COLO829 (cell line): ENCODE data around the gene RAB11FIP4.
A peak's percentile ranks its signal among the peaks of the same experiment; 100 is the strongest.
"Not testable (repeated sequence)": the region's sequence is repeated elsewhere in the genome, so short reads cannot be mapped to it uniquely, and the experiment has no call there.

ENCODE experiments used
- DNase-seq: peaks from one replicate; pipeline ENCODE4 v3.0.0; 2012; ENCODE audit warnings: low spot score

The RAB11FIP4 gene, protein sequence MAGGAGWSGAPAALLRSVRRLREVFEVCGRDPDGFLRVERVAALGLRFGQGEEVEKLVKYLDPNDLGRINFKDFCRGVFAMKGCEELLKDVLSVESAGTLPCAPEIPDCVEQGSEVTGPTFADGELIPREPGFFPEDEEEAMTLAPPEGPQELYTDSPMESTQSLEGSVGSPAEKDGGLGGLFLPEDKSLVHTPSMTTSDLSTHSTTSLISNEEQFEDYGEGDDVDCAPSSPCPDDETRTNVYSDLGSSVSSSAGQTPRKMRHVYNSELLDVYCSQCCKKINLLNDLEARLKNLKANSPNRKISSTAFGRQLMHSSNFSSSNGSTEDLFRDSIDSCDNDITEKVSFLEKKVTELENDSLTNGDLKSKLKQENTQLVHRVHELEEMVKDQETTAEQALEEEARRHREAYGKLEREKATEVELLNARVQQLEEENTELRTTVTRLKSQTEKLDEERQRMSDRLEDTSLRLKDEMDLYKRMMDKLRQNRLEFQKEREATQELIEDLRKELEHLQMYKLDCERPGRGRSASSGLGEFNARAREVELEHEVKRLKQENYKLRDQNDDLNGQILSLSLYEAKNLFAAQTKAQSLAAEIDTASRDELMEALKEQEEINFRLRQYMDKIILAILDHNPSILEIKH

DNA sequence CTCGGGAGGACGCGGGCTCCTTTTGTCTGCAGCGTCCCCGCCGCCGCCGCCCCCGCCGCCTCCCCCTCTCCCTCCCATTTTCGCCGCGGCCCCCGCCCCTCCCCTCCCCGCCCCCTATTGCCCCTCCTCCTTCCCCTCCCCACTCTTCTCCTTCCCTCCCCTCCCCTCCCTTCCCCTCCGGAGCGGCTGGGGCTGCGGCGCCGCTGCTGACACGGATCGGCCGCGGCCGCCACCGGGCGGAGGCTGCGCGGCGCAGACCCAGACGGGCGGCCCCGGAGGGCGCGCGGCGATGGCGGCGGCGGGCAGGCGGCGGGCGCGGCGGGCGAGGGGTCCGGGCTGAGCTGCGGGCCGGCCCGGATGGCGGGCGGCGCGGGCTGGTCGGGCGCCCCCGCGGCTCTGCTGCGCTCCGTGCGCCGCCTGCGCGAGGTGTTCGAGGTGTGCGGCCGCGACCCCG, at the start of gene RAB11FIP4:
RAB11FIP4 (plus strand) TSS at position 180 of the 454 bp plus-strand sequence; CDS start at position 358, 178 bp downstream.
- DNase-seq = no peak

- not testable (repeated sequence) for DNase-seq
Measured at GRCh38 chr17:31345191-31345747, 46.2 kb upstream of the RAB11FIP4 start.

GRCh38 chr17:31349454-31349853, 42.0 kb upstream of the RAB11FIP4 start:
- no peak for DNase-seq

DNA sequence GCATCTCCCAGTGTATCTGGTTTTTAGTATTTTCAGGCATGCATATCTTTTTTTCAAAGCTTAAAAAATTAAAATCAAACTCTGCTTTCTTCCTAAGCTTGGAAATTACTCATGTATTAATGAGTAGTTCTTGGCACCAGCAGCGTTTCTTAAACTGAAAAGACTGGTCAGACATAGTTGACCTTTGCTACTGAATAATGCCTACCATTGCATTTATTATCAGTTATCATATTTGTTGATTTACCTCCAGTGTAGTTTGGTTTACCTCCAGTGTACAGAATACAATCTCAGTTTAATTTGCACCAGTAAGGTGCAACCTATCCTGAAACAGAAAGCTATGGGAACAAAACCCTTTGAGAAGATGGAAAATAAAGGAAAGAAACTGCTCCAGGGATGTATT, 35.5 kb upstream of the RAB11FIP4 start:
- no peak for DNase-seq

GRCh38 chr17:31357091-31357490, 34.4 kb upstream of the RAB11FIP4 start:
- DNase-seq = no peak

- no peak for DNase-seq
Measured at GRCh38 chr17:31357839-31358394, 33.6 kb upstream of the RAB11FIP4 start.

DNA sequence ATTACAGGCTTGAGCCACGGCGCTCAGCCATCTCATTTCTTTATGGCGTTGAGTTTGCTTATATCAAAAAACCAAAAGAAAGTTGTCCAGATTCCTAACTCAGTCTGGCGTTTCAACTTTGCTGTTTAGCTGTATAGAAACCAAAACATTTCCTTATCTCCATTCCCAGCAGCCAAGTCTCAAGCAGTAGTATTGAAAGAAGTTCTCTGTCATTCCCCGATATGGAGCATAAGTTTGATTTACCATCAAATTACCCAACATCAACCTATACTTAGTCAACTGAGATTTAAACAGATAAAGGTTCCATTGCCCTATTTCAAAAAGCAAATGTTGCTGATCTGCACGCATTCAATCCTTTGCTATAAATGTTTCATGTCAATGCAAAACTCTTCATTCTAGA, 27.5 kb upstream of the RAB11FIP4 start:
- no peak for DNase-seq

GRCh38 chr17:31366088-31366487, 25.4 kb upstream of the RAB11FIP4 start:
- DNase-seq = no peak

- DNase-seq = no peak
Measured at GRCh38 chr17:31369266-31369665, 22.2 kb upstream of the RAB11FIP4 start.

DNA sequence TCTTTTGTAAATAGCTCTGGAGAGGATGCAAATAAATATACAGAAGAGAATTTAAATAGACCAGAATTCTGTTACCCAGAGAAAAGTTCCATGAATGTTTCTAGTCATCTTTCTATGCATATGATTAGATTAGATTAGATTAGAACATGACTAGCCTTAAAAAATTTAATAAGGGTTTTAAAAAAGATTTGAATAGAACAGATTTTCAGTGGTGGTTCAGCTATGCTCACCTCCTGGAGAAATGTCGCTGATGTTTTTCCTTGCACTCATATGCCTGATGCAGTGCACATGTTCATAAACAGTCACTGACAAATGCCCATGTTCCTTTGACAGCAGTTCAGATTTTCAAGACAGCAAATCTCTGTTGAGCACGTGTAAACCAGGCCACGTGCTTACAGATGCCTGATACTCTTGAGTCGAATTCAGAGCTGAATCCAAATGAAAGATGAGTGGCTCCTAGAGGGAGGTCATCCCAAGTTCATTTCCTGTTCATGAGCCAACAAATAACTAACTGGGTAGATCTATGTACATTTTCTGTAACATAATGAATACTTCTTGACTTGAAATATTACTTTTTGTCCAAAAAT, 19.9 kb upstream of the RAB11FIP4 start:
- no peak for DNase-seq

- DNase-seq = peak; percentile 44
Measured at GRCh38 chr17:31373150-31374093, 18.1 kb upstream of the RAB11FIP4 start.

DNA sequence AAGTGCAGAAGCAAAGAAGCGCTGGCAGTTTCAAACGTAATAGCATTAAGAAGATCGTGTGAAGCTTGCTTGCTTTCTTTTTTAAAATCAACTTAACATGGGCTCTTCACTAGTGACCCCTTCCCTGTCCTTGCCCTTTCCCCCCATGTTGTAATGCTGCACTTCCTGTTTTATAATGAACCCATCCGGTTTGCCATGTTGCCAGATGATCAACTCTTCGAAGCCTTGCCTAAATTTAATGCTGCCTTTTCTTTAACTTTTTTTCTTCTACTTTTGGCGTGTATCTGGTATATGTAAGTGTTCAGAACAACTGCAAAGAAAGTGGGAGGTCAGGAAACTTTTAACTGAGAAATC, 17.4 kb upstream of the RAB11FIP4 start:
- DNase-seq = no peak

DNA sequence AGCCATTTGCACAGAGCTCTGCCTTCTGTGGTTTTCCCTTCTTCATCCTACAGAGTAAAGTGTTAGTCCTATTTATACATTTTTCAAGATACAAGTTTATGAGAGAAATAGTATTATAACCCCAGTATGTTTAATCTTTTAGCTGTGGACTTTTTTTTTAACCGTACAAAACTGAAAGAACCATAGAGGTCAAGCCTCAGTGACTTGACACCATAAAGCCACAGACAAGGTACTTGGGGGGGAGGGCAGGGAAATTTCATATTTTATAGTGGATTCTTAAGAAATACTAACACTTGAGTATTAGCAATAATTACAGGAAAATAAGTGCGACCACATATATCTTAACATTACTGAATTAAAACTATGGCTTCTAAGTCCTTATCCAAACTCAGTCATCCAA, 17.0 kb upstream of the RAB11FIP4 start:
- DNase-seq = no peak

DNA sequence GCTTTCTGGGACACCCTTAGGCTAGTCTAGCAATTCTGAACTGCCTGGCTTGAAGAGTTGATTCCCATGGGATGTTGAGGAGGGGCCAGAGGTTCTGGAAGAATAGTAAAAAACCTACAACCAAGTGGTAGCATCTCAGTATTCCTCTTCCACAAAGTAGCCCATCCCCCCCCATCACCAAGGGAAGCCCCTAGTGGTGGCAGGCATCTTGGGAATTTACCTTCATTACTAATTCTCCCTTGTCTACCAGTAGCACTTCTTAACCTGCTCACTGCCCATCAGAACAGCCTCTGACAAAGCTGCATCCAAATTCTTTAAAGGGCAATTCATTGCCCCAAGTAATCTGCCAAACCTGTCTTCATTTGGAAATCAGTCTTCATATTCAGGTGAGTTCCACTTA, 12.8 kb upstream of the RAB11FIP4 start:
- DNase-seq = no peak

DNA sequence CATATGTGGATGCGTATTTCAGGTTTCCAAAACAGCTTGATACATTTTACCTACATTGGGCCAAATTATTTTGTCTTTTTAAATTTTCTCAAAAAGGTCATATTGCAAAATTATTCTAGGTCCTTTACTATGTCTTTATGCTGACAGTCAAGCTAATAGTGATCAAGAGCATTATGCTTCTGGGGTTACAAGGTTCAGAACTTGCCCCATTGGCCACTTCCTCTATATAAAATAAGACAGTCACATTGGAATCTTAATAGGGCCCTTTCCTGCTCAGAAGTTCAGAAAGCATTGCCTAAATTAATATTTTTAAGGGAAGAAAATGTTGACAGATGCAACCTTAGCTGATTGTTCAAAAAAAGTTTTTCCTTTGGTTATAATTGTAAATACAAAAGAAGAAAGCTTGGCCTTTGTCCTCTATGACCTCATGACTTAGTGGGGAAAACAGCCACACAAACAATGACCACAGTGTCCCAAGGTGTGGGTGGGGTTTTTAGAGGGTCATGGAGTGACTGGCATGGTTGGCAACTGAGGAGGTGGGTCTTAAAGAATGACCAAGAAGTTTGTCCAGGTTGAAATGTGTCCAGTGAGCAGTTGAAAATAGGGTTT, 11.8 kb upstream of the RAB11FIP4 start:
- peak; percentile 46 for DNase-seq

- DNase-seq = no peak
Measured at GRCh38 chr17:31381165-31381668, 10.3 kb upstream of the RAB11FIP4 start.

DNA sequence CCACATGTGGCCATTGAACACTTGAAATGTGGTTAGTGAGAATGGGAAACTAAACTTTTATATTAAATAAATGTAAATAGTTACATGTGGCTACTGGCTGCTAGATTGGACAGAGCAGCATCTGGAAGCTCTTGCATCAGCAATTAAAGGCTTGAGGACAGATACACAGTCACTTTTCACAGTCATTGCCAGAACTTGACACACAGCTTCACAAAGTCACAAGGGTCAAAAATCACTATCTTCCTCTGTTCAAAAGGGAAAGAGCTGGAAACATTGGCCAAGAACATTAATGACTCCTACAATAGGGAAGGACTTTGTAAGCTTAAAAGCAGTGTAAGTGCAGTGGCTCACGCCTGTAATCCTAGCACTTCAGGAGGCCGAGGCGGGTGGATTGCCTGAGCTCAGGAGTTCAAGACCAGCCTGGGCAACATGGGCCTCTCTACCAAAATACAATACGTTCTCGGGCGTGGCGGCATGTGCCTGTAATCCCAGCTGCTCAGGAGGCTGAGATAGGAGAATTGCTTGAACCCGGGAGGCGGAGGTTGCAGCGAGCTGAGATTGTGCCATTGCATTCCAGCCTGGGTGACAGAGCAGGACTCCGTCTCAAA, 8.7 kb upstream of the RAB11FIP4 start:
- DNase-seq = not testable (repeated sequence)

DNA sequence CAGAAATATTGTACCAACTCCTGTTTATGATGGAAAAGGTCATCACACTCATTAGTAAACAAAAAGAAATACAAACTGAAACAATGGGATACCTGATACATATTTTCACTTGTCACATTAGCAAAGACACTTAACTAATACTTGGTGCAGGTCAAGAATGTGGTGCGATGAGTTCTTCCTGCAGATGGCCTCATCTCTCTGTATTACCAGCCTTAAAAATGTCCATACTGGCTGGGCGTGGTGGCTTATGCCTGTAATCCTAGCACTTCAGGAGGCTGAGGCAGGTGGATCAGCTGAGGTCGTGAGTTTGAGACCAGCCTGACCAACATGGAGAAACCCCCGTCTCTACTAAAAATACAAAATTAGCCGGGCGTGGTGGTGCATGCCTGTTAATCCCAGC, 8.0 kb upstream of the RAB11FIP4 start:
- not testable (repeated sequence) for DNase-seq

DNA sequence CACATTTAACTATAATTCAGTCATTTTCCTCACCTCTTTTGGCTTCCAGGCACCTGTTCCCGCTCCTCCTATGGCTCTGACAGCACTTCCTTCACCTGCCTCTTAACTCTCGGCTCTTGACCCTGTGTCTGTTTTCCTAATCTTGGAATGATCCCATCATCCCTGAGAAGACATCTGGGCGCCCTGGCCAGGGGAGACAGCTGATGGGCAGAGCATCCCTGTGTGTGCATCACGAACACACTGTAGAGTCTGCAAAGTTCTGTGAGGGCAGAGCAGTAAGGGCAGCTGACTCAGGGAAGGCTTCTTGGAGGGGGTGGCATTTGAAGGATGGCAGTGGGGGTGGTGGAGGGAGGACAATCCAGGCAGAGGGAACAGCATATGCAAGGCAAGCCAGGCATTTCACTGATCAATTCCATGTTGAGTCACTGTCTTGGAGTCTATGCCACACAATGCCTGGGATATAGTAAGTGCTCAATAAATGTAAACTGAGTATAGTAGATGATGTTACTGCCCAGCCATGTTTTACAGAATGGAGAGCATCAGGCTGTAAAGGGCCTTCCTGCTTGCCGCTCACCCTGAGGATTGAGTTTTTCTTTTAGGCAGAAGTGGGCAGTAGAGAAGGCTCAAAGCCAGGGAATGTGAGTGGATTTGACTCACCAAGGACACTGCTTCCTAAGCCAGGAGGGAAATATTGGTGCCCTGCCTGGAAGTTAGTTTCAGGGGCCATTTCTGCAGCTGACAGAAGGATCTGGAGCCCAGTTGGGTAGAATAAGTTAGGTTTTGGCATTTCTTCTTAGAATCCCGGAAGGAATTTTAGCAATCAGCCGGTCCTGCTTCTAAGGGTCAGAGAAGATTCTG, 5.8 kb upstream of the RAB11FIP4 start:
- no peak for DNase-seq
